Measurements from ENCODE around the gene CLASP1.

Gene CLASP1

GRCh38 chr2:121536850-121537557, 112.3 kb downstream of the CLASP1 start:
- no peak for DNase-seq (ENCODE audit: low spot score)

GRCh38 chr2:121536347-121536746, 112.9 kb downstream of the CLASP1 start:
- DNase-seq (ENCODE audit: low spot score) = no peak

- DNase-seq (ENCODE audit: low spot score) = no peak
These were observed 115.3 kb downstream of the CLASP1 start for GRCh38 chr2:121534007-121534406.

- no peak for DNase-seq (ENCODE audit: low spot score)
These were observed 116.4 kb downstream of the CLASP1 start for GRCh38 chr2:121532894-121533293.

- DNase-seq (ENCODE audit: low spot score) = no peak
These were observed 116.9 kb downstream of the CLASP1 start for GRCh38 chr2:121532347-121532766.

GRCh38 chr2:121530212-121530705, 119.0 kb downstream of the CLASP1 start:
- DNase-seq (ENCODE audit: low spot score) = peak; percentile 92

- DNase-seq (ENCODE audit: low spot score) = no peak
These were observed 119.6 kb downstream of the CLASP1 start for GRCh38 chr2:121529439-121530211.

- no peak for DNase-seq (ENCODE audit: low spot score)
These were observed 122.1 kb downstream of the CLASP1 start for GRCh38 chr2:121527009-121527682.

GRCh38 chr2:121524685-121525425, 124.4 kb downstream of the CLASP1 start:
- DNase-seq (ENCODE audit: low spot score) = no peak

- DNase-seq (ENCODE audit: low spot score) = no peak
These were observed 127.9 kb downstream of the CLASP1 start for GRCh38 chr2:121521359-121521758.

GRCh38 chr2:121520641-121520994, 128.6 kb downstream of the CLASP1 start:
- DNase-seq (ENCODE audit: low spot score) = no peak

- no peak for DNase-seq (ENCODE audit: low spot score)
These were observed 129.3 kb downstream of the CLASP1 start for GRCh38 chr2:121519732-121520640.

GRCh38 chr2:121519153-121519552, 130.1 kb downstream of the CLASP1 start:
- DNase-seq (ENCODE audit: low spot score) = no peak

GRCh38 chr2:121513597-121514333, 135.5 kb downstream of the CLASP1 start:
- DNase-seq (ENCODE audit: low spot score) = no peak

- no peak for DNase-seq (ENCODE audit: low spot score)
These were observed 138.4 kb downstream of the CLASP1 start for GRCh38 chr2:121510857-121511256.

- DNase-seq (ENCODE audit: low spot score) = no peak
These were observed 142.6 kb downstream of the CLASP1 start for GRCh38 chr2:121506621-121507020.

GRCh38 chr2:121505986-121506586, 143.2 kb downstream of the CLASP1 start:
- DNase-seq (ENCODE audit: low spot score) = no peak

- no peak for DNase-seq (ENCODE audit: low spot score)
These were observed 144.3 kb downstream of the CLASP1 start for GRCh38 chr2:121505005-121505404.

GRCh38 chr2:121504316-121504715, 144.9 kb downstream of the CLASP1 start:
- no peak for DNase-seq (ENCODE audit: low spot score)

GRCh38 chr2:121502781-121503180, 146.5 kb downstream of the CLASP1 start:
- no peak for DNase-seq (ENCODE audit: low spot score)

All from left forelimb (tissue), 1 donor.